8988T (cell line): ENCODE data around the gene ISLR.

Source experiments
- DNase-seq: peaks from one replicate; pipeline ENCODE4 v3.0.0; 2011

Gene ISLR

GRCh38 chr15:74197176-74197965 is 23.9 kb downstream of the ISLR start:
- DNase-seq: no peak

- no peak for DNase-seq
These were observed 25.8 kb downstream of the ISLR start for GRCh38 chr15:74199297-74199652.

GRCh38 chr15:74200412-74200815 is 26.9 kb downstream of the ISLR start:
- no peak for DNase-seq

- no peak for DNase-seq
These were observed 27.4 kb downstream of the ISLR start for GRCh38 chr15:74200871-74201419.

- DNase-seq: no peak
These were observed 28.4 kb downstream of the ISLR start for GRCh38 chr15:74201710-74202420.

- DNase-seq: no peak
These were observed 29.2 kb downstream of the ISLR start, which contains the start of gene STRA6 for GRCh38 chr15:74202452-74203401. Gene STRA6, minus strand, starts transcription at chr15:74202787. Its CDS starts 520 bp downstream, at chr15:74202267.

- DNase-seq: no peak
These were observed 30.5 kb downstream of the ISLR start for GRCh38 chr15:74203914-74204431.

- no peak for DNase-seq
These were observed 32.1 kb downstream of the ISLR start for GRCh38 chr15:74205582-74205947.

- no peak for DNase-seq
These were observed 33.3 kb downstream of the ISLR start for GRCh38 chr15:74206801-74207281.

GRCh38 chr15:74207652-74208440 is 34.3 kb downstream of the ISLR start:
- no peak for DNase-seq

GRCh38 chr15:74208496-74208895 is 35.0 kb downstream of the ISLR start:
- no peak for DNase-seq

GRCh38 chr15:74208901-74209559 is 35.5 kb downstream of the ISLR start:
- no peak for DNase-seq

- DNase-seq: no peak
These were observed 36.0 kb downstream of the ISLR start for GRCh38 chr15:74209560-74209958.

GRCh38 chr15:74209997-74210671 is 36.6 kb downstream of the ISLR start:
- DNase-seq: no peak

GRCh38 chr15:74210729-74211128 is 37.2 kb downstream of the ISLR start:
- no peak for DNase-seq

GRCh38 chr15:74211656-74212055 is 38.1 kb downstream of the ISLR start:
- no peak for DNase-seq

GRCh38 chr15:74212494-74212893 is 39.0 kb downstream of the ISLR start:
- no peak for DNase-seq

GRCh38 chr15:74213858-74214284 is 40.4 kb downstream of the ISLR start:
- no peak for DNase-seq

- DNase-seq: no peak
These were observed 41.0 kb downstream of the ISLR start for GRCh38 chr15:74214324-74215021.

- DNase-seq: no peak
These were observed 42.4 kb downstream of the ISLR start for GRCh38 chr15:74215958-74216357.
